RWPE1 (cell line): ENCODE measurements around the gene NPFFR1.

ENCODE experiments used
- CTCF ChIA-PET: fragments of 350-600 bp; sonication (Branson Sonifier 250); formaldehyde crosslinking; extraction: SDS; loops from one replicate; lab custom pipeline; 2021; lab: Yijun Ruan, JAX
- POLR2A ChIA-PET: fragments of 400-600 bp; formaldehyde crosslinking; extraction: SDS; loops from one replicate; lab custom pipeline; 2020; ENCODE audit warnings: antibody characterized with exemption; ENCODE audit not compliant: low non-redundant PET; lab: Yijun Ruan, JAX
- DNase-seq: peaks from one replicate; pipeline ENCODE4 v3.0.0; 2012; ENCODE audit warnings: low spot score
- H3K27ac ChIP-seq: fragments of 450-650 bp; 2 replicates; pipeline ENCODE4 v1.5.1; 2017
- TF ChIP-seq, protein P1 (sequence below): fragments of 450-650 bp; conservative IDR thresholded peaks from 2 replicates; pipeline ENCODE4 v1.5.1; 2017; ENCODE audit warnings: low read depth, mild to moderate bottlenecking

Gene NPFFR1

DNA sequence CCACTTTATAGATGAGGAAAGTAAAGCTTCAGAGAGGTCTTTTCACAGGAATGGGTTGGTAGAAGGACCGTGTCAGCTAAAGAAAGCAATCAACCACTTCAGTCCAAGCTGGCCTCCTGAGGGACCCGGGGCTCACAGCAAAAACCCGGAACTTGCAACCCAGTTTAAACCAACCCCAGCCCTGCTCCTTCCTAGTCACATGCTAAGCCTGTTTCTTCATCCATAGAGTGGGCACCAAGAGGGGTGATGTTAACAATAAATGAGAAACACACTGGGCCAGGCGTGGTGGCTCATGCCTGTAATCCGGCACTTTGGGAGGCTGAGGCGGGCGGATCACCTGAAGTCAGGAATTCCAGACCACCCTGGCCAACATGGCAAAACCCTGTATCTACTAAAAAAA, 12.1 kb upstream of the NPFFR1 start:
- TF ChIP-seq, protein P1, sequence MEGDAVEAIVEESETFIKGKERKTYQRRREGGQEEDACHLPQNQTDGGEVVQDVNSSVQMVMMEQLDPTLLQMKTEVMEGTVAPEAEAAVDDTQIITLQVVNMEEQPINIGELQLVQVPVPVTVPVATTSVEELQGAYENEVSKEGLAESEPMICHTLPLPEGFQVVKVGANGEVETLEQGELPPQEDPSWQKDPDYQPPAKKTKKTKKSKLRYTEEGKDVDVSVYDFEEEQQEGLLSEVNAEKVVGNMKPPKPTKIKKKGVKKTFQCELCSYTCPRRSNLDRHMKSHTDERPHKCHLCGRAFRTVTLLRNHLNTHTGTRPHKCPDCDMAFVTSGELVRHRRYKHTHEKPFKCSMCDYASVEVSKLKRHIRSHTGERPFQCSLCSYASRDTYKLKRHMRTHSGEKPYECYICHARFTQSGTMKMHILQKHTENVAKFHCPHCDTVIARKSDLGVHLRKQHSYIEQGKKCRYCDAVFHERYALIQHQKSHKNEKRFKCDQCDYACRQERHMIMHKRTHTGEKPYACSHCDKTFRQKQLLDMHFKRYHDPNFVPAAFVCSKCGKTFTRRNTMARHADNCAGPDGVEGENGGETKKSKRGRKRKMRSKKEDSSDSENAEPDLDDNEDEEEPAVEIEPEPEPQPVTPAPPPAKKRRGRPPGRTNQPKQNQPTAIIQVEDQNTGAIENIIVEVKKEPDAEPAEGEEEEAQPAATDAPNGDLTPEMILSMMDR: no peak
- ChIA-PET POLR2A (no interaction called here), CTCF (interaction anchor here (0.6 kb wide), 1 partner anchor 341 kb away, joined by 3 read pairs; no protein-coding TSS in a partner anchor)
- no peak for DNase-seq
- H3K27ac ChIP-seq: peak overlapping the region; percentile 87

DNA sequence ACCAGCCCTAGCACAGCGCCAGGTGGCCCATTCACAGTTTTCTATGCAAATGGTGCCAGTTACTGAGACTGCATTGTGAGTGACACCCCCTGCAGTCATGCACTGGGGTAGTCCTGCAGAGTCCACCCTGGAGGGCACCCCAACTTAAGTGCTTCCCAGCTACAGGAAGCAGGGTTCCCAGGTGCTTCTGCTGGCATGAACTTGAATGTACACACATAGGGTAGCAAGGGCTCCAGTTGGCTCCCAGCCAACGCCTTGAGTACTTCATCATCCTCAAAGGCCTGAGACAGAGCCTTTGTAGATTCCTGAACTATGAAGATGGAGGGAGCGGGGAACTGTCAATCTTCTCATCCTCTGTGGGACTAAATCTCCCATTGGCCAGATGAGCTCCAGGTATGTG, 11.5 kb upstream of the NPFFR1 start:
- DNase-seq: peak; percentile 37
- TF ChIP-seq, protein P1: no peak
- CTCF ChIA-PET: interaction anchor here (0.5 kb wide), 2 partner anchors 66 to 70 kb away, joined by 3 read pairs; no protein-coding TSS in a partner anchor
- POLR2A ChIA-PET: no interaction called here
- peak overlapping the region; percentile 87 for H3K27ac ChIP-seq

DNA sequence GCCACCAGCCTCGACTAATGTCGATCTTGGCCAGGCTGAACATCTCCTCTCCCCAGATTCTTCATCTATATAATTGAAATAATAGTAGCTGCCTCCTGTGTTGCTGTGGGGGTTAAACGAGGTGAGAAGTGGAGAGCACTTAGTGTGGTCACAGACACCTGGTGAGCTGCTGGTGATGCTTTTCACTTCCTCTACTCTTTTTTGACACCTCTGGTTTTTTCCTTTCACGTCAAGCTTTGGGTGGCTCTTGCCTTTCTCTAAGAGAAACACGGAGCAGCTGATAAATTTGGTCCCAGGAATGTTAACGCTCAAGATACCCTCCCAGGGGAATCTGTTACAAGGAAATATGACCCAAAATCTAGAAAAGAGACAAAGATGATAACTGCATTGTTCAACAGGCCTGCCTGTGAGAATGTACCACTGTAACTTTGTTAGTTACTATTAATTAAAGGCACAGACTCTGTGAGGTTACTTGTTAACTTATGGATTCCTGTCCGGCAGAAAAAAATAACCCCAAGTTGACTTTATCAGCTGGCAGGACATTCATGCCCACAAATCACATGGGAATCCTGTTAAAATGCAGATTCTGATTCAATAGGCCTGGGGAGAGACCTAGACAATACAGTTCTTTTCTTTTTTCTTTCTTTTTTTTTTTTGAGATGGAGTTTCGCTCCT, 9.5 kb upstream of the NPFFR1 start:
- POLR2A ChIA-PET: interaction anchor here (0.7 kb wide), 1 partner anchor 56 kb away, joined by 3 read pairs; no protein-coding TSS in a partner anchor
- TF ChIP-seq, protein P1: no peak
- no peak overlapping the region for H3K27ac ChIP-seq
- no peak for DNase-seq
- CTCF ChIA-PET: interaction anchor here (0.6 to 0.7 kb wide), 4 partner anchors 18 to 82 kb away, joined by 3 to 8 read pairs (median 4); no protein-coding TSS in a partner anchor

DNA sequence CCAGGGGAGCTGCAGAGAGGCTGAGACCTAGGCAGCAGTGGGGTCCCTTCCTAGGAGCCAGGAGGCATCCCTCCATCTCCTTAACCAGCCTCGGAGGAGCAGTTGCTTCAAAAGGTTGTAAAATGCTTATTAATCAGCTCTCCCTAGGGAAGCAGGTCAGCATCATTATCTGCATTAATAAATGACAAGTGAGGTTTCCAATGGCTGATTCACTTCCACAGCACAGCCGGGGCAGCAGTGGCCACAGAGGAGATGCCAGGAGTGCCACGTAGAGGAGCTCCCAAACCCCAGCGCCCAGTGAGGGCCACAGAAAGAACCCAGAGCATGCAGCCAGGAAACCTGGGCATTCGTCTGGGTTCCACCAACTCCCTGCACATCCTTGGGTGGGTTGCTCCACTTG, 8.2 kb upstream of the NPFFR1 start:
- CTCF ChIA-PET: interaction anchor here (0.6 kb wide), 1 partner anchor 59 kb away, joined by 5 read pairs; no protein-coding TSS in a partner anchor
- no peak for DNase-seq
- TF ChIP-seq, protein P1: no peak
- H3K27ac ChIP-seq: no peak overlapping the region
- POLR2A ChIA-PET: no interaction called here

DNA sequence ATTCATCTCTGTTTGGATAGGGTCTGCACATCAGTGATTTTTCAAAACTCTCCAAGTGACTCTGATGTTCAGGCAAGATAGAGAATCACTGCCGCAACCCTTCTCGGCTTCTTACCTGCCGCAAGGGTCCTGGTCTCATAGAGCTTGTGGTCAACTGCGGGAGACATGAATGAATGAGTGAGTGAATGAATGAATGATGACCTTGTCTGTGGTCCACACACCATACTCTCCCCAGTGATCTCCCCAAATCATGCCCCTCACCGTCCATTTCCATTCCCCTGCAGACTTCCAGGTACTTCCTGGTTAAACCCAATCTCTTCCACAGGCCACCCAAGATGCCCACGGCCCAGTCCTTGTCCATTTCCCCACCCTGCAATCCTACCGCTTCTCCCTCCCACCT, 5.9 kb upstream of the NPFFR1 start:
- H3K27ac ChIP-seq: no peak overlapping the region; the same call in 1 of the 2 replicates
- CTCF ChIA-PET: interaction anchor here (0.7 to 1.1 kb wide), 2 partner anchors 70 to 75 kb away, joined by 5 read pairs; no protein-coding TSS in a partner anchor
- TF ChIP-seq, protein P1: no peak
- POLR2A ChIA-PET: no interaction called here
- DNase-seq: no peak

DNA sequence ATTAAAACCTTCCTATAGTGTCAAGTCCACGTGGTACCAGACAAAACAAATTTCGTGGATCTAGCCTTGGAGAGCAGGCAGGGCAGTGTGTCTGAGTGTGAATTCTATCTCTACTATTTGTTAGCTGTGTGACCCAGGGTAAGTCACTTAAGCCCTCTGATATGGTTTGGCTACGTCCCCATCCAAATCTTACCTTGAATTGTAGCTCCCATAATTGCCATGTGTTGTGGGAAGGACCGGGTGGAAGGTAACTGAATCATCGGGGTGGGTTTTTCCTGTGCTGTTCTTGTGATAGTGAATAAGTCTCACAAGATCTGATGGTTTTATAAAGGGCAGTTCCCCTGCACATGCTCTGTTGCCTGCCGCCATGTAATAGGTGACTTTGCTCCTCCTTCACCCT, 2.8 kb upstream of the NPFFR1 start:
- TF ChIP-seq, protein P1: no peak
- H3K27ac ChIP-seq: no peak overlapping the region
- ChIA-PET CTCF (no interaction called here), POLR2A (no interaction called here)
- no peak for DNase-seq
